M059J (cell line): Measurements from ENCODE around the gene FRMD8. TPM values are rescaled to one million over a fixed set of nuclear protein-coding genes. Genes with fewer than 3 reads are reported as not detected.
A peak's percentile ranks its signal among the peaks of the same experiment; 100 is the strongest.
"Not testable (repeated sequence)": the region's sequence is repeated elsewhere in the genome, so short reads cannot be mapped to it uniquely, and the experiment has no call there.

ENCODE experiments used
- DNase-seq: peaks from one replicate; pipeline ENCODE4 v3.0.0-alpha.2; 2012; ENCODE audit warnings: low read depth
- total RNA-seq: library from RNA; depleted of rRNA; stranded (reverse); fragments of >200 nt; shearing (Covaris generic); gene quantifications from 2 replicates; pipeline ENCODE4 v1.2.3, GENCODE V29; 2014

FRMD8 gene
- total RNA-seq, 1 experiment from 2014 or later = 42.6 TPM

DNA sequence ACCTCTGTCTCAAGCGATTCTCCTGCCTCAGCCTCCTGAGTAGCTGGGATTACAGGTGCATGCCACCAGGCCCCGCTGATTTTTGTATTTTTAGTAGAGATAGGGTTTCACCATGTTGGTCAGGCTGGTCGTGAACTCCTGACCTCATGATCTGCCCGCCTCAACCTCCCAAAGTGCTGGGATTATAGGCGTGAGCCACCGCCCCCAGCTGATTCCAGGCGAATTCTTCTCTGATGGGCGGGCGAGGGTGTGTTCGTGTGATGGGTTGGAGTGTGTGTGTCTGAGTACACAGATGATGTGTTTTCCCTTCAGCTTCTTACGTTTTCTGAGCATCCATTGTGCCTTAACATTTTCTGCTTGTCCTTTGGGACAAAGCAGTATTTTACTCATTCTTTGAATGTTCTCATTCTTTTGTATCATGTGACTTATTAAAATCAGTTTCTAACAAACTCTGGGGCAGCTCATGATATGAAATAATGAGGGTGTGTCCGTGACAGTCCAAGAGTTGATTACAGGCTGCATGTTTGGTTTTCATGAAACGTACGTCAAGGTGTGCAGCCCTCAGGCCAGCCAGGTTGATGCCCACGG lies 26.7 kb downstream of the FRMD8 start:
- DNase-seq = not testable (repeated sequence)

DNA sequence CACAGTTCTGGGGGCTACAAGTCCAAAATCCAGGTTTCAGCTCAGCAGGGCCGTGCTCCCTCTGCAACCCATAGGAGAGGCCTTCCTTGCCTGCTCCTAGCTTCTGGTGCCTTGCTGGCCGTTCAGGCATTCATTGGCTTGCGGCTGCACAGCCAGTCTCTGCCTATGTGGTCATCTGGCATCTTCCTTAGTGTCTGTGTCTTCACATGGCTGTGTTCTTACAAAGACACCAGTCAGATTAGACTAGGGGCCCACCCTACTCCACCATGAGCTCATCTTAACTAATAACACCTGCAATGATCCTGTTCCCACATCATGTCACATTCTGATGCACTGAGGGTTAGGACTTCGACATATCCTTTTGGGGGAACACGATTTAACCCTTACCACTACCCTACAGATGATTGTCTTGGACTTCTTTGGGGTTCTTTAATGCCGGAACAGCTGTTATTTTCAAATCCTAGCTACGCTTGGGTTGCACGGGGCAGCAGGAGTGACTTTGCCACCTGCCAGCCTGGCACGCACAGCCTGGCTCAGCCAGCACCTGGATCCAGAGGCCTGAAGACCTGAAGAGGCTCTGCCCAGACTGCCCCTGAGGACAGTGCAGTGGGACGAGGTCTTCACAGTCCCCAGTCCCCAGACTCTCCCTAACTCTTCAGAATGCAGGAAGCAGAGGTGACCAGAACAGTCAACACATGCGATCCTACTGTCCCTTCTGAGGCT lies 28.5 kb downstream of the FRMD8 start:
- DNase-seq = peak; percentile 25

DNA sequence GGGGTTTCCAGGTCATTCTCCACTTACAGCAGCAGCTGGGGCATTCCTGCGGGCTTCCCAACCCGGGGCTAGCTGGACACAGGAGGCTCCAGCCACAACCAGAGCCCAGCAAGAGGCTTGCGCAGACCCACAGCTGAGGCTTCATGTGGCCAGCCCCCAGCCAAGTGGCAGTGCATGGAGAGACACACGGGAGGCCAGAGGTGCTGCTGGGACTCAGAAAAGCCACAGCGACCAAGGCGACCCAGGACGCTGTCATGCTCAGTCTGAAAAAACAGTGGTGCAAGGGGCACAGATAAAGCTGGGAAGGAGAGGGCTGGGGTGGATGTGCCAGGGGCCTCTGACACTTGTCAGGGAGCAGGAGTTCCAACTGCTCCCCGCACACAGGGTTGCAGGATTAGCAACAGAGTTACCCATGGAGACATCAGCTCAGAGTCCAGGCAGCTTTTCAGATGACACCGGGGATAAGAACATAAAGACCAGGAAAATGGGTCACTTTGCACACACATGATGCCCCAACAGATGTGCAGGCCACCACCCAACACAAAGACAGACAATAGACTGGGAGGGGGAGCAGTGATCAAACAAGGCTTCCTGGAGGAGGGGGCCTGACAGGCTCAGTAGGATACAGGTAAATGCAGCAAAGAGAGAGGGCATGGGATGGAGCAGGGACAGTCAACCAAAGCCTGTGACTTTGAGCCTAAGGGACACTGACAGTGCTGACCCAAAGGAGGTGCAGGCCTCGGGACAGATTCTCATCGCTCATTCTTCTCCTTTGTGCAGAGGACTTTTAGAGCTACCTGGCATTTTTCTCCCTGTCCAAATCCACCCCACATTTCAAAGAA lies 29.3 kb downstream of the FRMD8 start:
- DNase-seq = no peak

DNA sequence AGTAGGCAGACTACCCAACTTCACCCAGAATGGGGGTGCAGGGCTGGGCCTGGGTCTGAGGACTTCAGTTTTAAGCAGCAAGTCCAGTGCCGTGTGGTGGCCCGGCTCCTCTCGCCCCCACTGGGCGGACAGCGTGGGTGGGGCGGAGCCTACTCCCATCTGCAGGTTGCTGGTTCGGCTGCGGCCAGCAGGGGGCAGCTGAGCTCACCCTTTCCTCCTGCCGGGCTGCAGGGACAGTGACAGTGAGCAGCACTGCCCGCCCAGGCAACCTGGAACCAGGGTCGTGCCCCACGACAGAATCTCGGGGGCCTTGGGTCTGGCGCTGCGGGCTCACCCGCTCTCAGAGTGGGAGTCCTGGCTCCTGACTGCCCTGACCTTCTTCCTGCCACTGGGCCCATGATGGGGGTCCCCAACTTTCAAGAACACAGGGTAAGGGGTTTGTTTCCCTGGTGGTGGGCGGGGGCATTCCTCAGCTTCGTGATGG lies 29.9 kb downstream of the FRMD8 start:
- peak; percentile 79 for DNase-seq

DNA sequence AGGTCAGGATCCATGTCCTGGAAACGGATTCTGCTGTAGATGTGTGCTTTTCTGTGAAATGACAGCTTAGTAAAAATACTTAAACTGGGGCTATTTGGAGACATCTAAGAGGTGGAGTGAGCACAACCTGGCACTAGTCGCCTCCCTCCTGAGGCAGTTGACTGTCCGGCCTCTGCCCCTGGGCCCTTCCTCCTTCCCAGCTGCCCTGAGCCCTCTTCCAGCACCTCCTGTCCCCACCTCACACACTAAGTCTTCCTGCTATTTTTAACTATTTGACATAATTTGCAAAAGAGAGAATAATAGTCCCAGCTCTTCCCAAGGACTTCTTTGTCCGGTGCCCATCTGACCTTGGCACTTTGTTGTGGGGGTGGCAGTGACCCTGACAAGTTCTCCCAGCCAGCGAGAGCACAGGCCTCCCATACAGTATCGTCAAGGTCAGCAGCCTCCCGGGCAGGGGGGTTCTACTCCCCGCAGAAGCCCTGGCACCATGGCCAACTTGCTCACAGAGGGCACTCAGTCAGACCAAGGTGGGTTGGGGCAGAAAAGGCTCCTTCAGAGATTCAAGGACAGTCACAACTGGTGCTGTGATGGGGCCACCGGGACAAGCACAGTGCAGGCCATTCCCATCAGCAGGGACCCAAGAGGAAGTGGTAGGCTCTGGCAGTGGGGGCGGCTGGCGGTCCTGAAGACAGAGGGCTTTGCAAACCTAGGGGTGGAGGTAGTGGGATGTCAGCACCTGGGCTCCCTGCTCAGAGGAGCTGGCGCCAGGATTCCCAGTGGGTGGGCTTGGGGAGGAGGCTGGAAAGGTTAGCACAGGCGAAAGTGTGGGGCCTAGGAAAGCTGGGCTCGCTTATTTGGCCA lies 30.6 kb downstream of the FRMD8 start:
- peak; percentile 40 for DNase-seq

DNA sequence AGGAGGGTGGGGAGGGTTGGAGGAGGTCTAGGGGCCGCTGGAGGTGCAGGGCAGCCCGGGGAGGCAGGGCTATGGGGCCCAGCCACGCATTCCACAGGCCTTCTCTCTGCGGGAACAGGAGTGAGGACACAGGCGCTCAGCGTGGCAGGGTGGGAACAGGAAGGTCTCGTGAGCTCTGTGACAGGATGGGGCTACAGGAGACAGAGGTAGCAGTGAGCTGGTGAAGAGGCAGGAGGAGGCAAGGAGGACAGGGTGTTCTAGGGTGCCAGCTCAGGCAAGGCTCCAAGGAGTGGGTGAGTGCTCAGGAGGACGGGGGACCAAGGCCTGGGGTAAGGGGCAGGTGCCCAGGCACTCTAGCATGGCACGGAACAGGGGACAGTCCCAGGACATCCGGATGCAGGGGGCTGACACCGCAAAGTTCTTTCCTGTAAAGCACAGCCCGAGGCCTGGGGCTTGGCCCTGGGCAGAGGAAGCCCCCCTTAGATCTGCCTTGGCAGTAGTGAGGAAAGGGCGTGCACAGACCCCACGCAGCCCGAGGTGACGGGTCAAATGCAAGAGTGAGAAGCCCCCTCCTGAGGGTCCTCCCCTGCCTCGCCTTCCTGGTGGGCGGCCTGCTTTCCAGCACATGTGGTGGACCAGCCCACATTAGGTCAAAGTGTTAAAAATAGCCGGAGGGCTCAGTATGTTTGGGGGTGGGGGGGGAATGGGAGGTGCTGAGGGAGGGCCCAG lies 31.4 kb downstream of the FRMD8 start:
- peak; percentile 38 for DNase-seq

DNA sequence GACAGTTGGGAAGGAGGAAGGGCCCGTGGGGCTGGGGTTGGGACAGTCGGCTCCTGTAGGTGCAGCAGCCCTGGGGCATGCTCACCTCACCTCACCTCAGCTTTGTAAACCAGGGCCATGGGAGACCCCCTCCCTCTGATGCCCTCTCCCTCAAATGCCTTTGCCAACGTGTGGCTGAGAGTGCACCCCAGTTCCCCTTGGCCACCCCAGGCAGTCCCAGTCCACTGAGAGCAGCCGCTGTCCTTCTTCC lies 31.9 kb downstream of the FRMD8 start:
- no peak for DNase-seq

DNA sequence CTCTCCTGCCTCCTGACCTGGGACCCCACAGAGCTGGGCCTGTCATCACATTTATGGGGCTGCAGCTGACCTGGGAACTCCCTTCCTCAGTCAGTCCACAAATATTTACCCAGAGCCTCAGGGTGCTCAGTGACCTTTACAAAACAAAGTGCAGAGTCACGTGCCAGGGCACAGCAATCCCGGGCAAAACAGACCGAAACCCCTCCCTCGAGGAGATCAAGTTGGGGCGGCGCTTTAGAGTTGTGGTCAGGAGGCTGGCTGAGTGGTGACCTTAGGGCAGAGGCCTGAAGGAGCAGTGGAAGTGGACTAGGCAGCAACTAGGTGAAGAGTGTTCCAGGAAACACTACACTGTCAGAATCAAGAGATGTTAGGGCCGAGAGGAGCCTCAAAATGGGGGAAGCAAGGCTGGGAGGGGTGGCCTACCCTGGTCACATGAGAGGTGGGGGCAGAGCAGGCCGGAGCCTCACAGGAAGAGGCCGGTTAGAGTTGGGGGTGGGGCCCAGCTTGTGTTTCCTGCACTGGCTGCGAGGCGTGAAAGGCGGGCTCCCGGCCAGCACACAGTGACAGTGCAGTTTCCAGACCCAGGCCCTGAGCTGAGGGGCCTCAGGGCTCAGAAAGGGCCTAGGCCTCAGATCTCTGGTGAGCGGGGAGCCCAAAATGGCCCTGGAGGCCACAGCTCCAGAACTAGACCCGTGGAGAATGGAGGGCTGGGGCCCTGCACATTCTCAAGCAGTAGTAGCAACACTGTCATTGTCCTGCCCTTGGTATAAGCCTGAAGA lies 32.4 kb downstream of the FRMD8 start:
- DNase-seq = peak; percentile 99

DNA sequence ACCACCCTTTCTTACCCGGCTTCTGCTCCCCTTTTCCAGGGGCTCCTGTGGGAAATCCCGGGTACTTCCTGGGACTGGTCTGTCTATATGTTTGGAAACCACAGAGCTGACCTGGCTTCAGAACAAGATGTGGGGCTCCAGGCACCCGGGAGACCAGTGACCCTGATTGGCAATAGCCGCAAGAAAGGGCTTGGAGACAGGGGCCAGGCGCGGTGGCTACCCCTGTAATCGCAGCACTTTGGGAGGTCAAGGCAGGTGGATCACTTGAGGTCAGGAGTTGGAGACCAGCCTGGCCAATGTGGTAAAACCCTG lies 33.0 kb downstream of the FRMD8 start:
- DNase-seq = no peak

DNA sequence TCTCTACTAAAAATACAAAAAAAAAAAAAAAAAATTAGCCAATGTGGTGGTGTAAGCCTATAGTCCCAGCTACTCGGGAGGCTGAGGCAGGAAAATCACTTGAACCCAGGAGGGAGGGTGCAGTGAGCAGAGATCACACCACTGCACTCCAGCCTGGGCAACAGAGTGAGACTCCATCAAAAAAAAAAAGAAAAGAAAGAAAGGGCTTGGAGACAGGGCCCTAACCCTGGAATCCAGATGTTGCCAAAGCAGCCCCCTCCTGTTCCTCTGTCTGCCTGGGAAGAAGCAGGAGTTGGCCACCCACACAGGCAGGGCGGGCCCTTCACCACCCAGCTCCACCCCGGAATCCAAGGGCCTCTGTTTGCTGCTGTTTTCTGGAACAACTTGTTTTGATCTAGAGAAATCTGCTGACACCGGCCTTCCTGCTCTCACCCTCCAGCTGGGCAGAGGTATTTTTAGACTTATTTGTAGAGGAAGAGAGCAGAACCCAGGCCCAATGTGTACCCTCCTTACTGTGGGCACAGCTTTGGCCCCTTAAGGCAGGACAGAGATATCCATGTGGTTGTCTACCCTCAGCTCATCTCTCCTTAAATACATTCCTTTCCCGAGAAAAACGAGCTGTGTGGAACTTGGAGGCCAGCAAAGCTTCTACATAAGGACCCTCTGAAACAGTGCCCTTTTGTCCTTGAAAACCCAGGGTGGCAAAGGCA lies 33.5 kb downstream of the FRMD8 start:
- DNase-seq = peak; percentile 94

DNA sequence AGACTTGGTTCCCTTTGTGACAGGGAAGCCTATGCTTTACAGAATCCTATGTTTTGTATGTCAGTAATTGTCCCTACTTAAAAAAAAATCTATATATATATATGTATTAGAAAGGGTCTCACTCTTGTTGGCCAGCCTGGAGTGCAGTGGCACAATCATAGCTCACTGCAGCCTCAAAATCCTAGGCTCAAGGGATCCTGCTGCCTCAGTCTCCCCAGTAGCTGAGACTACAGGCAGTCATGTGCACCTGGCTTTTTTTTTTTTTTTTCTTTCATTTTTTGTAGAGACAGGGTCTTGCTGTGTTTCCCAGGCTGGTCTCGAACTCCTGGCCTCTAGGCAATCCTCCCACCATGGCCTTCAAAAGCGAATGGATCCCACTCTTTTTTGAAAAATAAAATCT lies 34.1 kb downstream of the FRMD8 start:
- DNase-seq = no peak

DNA sequence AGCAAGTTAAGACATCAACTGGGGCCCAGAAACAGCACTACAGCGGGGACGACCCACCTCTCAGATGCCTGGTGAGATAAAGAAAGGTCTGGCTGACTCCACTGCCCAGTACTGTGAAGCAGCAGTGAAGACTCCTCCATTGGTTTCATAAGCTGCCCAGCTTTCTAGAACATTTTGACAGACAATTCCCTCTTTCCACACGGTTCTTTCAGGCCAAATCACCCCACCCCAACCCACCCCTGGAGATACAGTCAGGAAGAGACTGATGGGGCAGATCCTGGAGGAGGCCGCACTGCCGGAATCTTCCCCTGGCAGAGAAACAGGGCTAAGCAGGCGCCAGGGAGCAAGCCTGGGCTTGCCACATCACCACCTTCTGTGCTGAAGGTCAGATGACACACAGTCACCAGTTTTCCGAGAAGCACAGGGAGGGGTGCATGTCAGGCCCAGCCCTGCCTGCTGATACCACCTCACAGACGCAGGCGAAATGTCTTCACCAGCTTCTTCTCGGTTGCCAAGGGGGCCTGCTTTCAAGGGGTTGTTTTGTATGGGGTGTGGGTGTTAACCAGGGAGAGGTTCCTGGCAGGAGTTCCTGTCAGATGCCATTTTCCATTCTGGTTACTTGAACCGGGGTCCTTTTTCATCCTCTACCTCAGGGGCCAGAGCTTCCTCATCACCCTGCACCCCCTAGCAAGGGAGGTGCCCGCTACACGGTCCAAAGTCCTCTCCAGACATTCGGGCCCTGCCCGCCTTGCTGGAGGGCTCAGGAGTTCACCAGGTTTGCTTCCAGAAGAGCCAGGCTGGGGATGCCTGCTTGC lies 34.7 kb downstream of the FRMD8 start:
- peak; percentile 98 for DNase-seq

DNA sequence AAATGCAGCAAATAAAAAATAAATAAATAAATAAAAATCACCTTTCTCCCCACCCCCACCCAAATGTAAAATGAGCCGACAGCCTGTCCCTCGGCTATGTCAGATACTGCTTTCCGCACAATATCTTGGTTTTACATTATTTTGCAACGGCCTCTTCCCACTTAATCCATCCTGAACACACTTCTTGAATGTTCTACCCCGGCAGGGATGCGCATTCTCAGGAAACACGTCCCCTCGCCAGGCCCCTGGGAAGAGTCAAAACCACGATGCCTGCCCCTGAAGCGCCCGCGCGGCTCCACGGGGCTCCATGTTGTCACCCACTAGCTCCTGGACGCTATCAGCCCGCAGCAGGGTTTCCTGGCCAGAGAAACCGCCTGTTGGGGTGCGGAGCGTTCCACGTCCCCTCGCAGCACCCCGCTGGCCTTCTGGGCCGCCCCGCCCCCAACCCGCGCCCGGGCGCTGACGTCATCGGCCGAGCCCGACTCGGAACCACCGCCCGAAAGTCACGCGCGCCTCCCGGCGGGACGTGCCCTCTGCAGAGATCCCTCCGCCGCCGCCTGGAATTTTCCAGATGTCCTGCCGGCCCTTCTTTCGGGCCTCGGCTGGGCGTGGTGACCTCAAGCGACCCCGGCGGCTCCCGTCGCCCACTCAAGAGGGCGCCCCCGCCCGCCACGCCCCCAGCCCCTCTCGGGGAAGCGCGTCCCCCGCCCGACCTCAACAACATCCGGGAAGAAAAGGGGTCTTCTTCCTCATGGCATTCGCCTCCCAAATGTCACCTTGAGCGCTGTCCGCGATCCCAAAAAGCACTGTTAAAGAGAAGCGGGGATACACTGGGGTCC lies 35.6 kb downstream of the FRMD8 start:
- peak; percentile 94 for DNase-seq

DNA sequence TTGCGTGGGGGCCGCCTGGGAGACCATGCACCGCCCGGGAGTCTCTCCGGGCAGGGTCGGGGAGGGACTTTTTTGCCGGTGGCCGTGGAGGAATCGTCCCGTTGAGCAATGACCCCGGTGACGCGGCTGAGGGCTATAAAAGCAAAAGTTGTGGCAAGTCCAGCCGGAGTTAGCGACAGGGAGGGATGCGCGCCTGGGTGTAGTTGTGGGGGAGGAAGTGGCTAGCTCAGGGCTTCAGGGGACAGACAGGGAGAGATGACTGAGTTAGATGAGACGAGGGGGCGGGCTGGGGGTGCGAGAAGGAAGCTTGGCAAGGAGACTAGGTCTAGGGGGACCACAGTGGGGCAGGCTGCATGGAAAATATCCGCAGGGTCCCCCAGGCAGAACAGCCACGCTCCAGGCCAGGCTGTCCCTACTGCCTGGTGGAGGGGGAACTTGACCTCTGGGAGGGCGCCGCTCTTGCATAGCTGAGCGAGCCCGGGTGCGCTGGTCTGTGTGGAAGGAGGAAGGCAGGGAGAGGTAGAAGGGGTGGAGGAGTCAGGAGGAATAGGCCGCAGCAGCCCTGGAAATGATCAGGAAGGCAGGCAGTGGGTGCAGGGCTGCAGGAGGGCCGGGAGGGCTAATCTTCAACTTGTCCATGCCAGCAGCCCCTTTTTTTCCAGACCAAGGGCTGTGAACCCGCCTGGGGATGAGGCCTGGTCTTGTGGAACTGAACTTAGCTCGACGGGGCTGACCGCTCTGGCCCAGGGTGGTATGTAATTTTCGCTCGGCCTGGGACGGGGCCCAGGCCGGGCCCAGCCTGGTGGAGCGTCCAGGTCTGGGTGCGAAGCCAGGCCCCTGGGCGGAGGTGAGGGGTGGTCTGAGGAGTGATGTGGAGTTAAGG lies 36.4 kb downstream of the FRMD8 start, which contains the start of gene NEAT1:
Gene NEAT1, plus strand, starts transcription at position 166 of the 883 bp plus-strand sequence.
- peak; percentile 92 for DNase-seq

DNA sequence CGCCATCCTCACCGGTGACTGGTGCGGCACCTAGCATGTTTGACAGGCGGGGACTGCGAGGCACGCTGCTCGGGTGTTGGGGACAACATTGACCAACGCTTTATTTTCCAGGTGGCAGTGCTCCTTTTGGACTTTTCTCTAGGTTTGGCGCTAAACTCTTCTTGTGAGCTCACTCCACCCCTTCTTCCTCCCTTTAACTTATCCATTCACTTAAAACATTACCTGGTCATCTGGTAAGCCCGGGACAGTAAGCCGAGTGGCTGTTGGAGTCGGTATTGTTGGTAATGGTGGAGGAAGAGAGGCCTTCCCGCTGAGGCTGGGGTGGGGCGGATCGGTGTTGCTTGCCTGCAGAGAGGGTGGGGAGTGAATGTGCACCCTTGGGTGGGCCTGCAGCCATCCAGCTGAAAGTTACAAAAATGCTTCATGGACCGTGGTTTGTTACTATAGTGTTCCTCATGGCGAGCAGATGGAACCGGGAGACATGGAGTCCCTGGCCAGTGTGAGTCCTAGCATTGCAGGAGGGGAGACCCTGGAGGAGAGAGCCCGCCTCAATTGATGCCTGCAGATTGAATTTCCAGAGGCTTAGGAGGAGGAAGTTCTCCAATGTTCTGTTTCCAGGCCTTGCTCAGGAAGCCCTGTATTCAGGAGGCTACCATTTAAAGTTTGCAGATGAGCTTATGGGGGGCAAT lies 37.2 kb downstream of the FRMD8 start:
- DNase-seq = peak; percentile 45
